CD1c-positive myeloid dendritic cell (primary cell): Measurements from ENCODE around the gene VAMP7.
"Not testable (repeated sequence)": the region's sequence is repeated elsewhere in the genome, so short reads cannot be mapped to it uniquely, and the experiment has no call there.

ENCODE experiments used
- DNase-seq: peaks from one replicate; pipeline ENCODE4 v3.0.0-alpha.2; 2016; ENCODE audit errors: extremely low spot score

The VAMP7 gene

GRCh38 chrX:155881158-155881993 is at the start of gene VAMP7:
TSS of gene VAMP7 (plus strand) at chrX:155881345. CDS start at chrX:155889467, 8,122 bp downstream.
- peak; percentile 90 for DNase-seq

- DNase-seq: peak; percentile 59
Observed at GRCh38 chrX:155841232-155841631, 39.9 kb upstream of the VAMP7 start.

- DNase-seq: not testable (repeated sequence)
Observed at GRCh38 chrX:155851786-155852185, 29.4 kb upstream of the VAMP7 start.

- DNase-seq: no peak
Observed at GRCh38 chrX:155857561-155857960, 23.6 kb upstream of the VAMP7 start.

GRCh38 chrX:155864655-155865054 is 16.5 kb upstream of the VAMP7 start:
- no peak for DNase-seq

- DNase-seq: no peak
Observed at GRCh38 chrX:155865193-155865592, 16.0 kb upstream of the VAMP7 start.

GRCh38 chrX:155867821-155868220 is 13.3 kb upstream of the VAMP7 start:
- no peak for DNase-seq

GRCh38 chrX:155870958-155871357 is 10.2 kb upstream of the VAMP7 start:
- no peak for DNase-seq

- no peak for DNase-seq
Observed at GRCh38 chrX:155871934-155872333, 9.2 kb upstream of the VAMP7 start.

- peak; percentile 20 for DNase-seq
Observed at GRCh38 chrX:155873188-155873587, 8.0 kb upstream of the VAMP7 start.

GRCh38 chrX:155874571-155875244 is 6.4 kb upstream of the VAMP7 start:
- DNase-seq: no peak

- DNase-seq: peak; percentile 18
Observed at GRCh38 chrX:155876704-155877103, 4.4 kb upstream of the VAMP7 start.

- DNase-seq: no peak
Observed at GRCh38 chrX:155877288-155877687, 3.9 kb upstream of the VAMP7 start.

- DNase-seq: no peak
Observed at GRCh38 chrX:155880586-155881157, 473 bp upstream of the VAMP7 start.

- no peak for DNase-seq
Observed at GRCh38 chrX:155886409-155886808, 5.3 kb downstream of the VAMP7 start.

- peak; percentile 30 for DNase-seq
Observed at GRCh38 chrX:155888139-155888538, 7.0 kb downstream of the VAMP7 start.

GRCh38 chrX:155889328-155889727 is 8.2 kb downstream of the VAMP7 start:
- DNase-seq: no peak

GRCh38 chrX:155891446-155892210 is 10.5 kb downstream of the VAMP7 start:
- DNase-seq: peak; percentile 24

- no peak for DNase-seq
Observed at GRCh38 chrX:155893521-155893920, 12.4 kb downstream of the VAMP7 start.

GRCh38 chrX:155896512-155896911 is 15.4 kb downstream of the VAMP7 start:
- DNase-seq: no peak

- no peak for DNase-seq
Observed at GRCh38 chrX:155899366-155899765, 18.2 kb downstream of the VAMP7 start.

- no peak for DNase-seq
Observed at GRCh38 chrX:155900765-155901164, 19.6 kb downstream of the VAMP7 start.
